Liver (tissue), 9 donors: ENCODE results near the gene TFPI. TPM values are rescaled to one million over a fixed set of nuclear protein-coding genes. Genes with fewer than 3 reads are reported as not detected.

Experiments used
- DNase-seq: peaks from one replicate; pipeline ENCODE4 v3.0.0-alpha.2; 2017; ENCODE audit warnings: low spot score
- H3K27ac ChIP-seq, 2 donors: one replicate each; pipeline ENCODE4 v1.7.0; 2013; ENCODE audit warnings: inconsistent platforms in 2 of 2, low read length in 2 of 2, control low read depth in 1 of 2, low read depth in 1 of 2, mild to moderate bottlenecking in 1 of 2
- H3K27me3 ChIP-seq, 4 donors: one replicate each; pipeline versions ENCODE4 v1.6.1 to v1.7.0; 2013; ENCODE audit warnings: low read length in 3 of 4, inconsistent platforms in 1 of 4, mild to moderate bottlenecking in 1 of 4, moderate library complexity in 1 of 4; ENCODE audit not compliant: control insufficient read depth in 4 of 4, insufficient read depth in 4 of 4
- H3K36me3 ChIP-seq, 4 donors: one replicate each; pipeline versions ENCODE4 v1.6.1 to v1.7.0; 2013; ENCODE audit warnings: low read length in 3 of 4, mild to moderate bottlenecking in 3 of 4, low read depth in 1 of 4, moderate library complexity in 1 of 4; ENCODE audit not compliant: control insufficient read depth in 4 of 4, insufficient read depth in 3 of 4
- H3K4me1 ChIP-seq, 4 donors: one replicate each; pipeline versions ENCODE4 v1.6.1 to v1.7.0; 2013; ENCODE audit warnings: low read length in 3 of 4, mild to moderate bottlenecking in 3 of 4, moderate library complexity in 1 of 4; ENCODE audit not compliant: control insufficient read depth in 4 of 4, insufficient read depth in 4 of 4
- H3K4me3 ChIP-seq, 3 donors: one replicate each; pipeline versions ENCODE4 v1.6.1 to v1.7.0; 2013; ENCODE audit warnings: low read length in 3 of 3, control low read depth in 1 of 3, low read depth in 1 of 3, mild to moderate bottlenecking in 1 of 3
- H3K9ac ChIP-seq, 2 donors: one replicate each; pipeline ENCODE4 v1.7.0; 2013; ENCODE audit warnings: low read length in 2 of 2, mild to moderate bottlenecking in 2 of 2, moderate library complexity in 2 of 2, control low read depth in 1 of 2, low read depth in 1 of 2
- H3K9me3 ChIP-seq, 4 donors: one replicate each; pipeline versions ENCODE4 v1.6.1 to v1.7.0; 2013; ENCODE audit warnings: low read length in 3 of 4; ENCODE audit not compliant: control insufficient read depth in 4 of 4
- ATF3 ChIP-seq: IDR thresholded peaks from 2 replicates; pipeline ENCODE4 v1.6.1; 2016; ENCODE audit warnings: antibody characterized with exemption
- CTCF ChIP-seq: fragments of 150-350 bp; IDR thresholded peaks from 2 replicates; pipeline ENCODE4 v1.5.1; 2017; ENCODE audit warnings: improper control_type of control experiment, low read depth, low read length; ENCODE audit not compliant: missing input control
- EGR1 ChIP-seq, 2 donors: IDR thresholded peaks; 2 replicates each; pipeline ENCODE4 v1.6.1; 2016 to 2018; ENCODE audit warnings: antibody characterized with exemption in 2 of 2, low read depth in 2 of 2
- FOXA1 ChIP-seq: IDR thresholded peaks from 2 replicates; pipeline ENCODE4 v1.6.1; 2016; ENCODE audit warnings: antibody characterized with exemption
- FOXA2 ChIP-seq: IDR thresholded peaks from 2 replicates; pipeline ENCODE4 v1.6.1; 2016; ENCODE audit warnings: antibody characterized with exemption
- GABPA ChIP-seq, 2 donors: IDR thresholded peaks in 1 of 2; conservative IDR thresholded peaks in 1 of 2; 2 replicates each; pipeline ENCODE4 v1.6.1; 2016; ENCODE audit warnings: antibody characterized with exemption in 2 of 2, mild to moderate bottlenecking in 1 of 2, moderate library complexity in 1 of 2
- HNF4A ChIP-seq, 2 donors: conservative IDR thresholded peaks; 2 replicates each; pipeline ENCODE4 v1.6.1; 2016; ENCODE audit warnings: antibody characterized with exemption in 2 of 2, mild to moderate bottlenecking in 2 of 2
- HNF4G ChIP-seq: IDR thresholded peaks from 2 replicates; pipeline ENCODE4 v1.6.1; 2016; ENCODE audit warnings: antibody characterized with exemption
- JUND ChIP-seq, 2 donors: IDR thresholded peaks; 2 replicates each; pipeline ENCODE4 v1.6.1; 2016; ENCODE audit warnings: antibody characterized with exemption in 2 of 2
- MAX ChIP-seq: IDR thresholded peaks from 2 replicates; pipeline ENCODE4 v1.6.1; 2016; ENCODE audit warnings: antibody characterized with exemption
- NR2F2 ChIP-seq: IDR thresholded peaks from 2 replicates; pipeline ENCODE4 v1.6.1; 2016; ENCODE audit warnings: antibody characterized with exemption
- RAD21 ChIP-seq, 2 donors: IDR thresholded peaks; 2 replicates each; pipeline ENCODE4 v1.6.1; 2016; ENCODE audit warnings: antibody characterized with exemption in 2 of 2, mild to moderate bottlenecking in 2 of 2
- REST ChIP-seq: IDR thresholded peaks from 2 replicates; pipeline ENCODE4 v1.6.1; 2016; ENCODE audit warnings: antibody characterized with exemption, mild to moderate bottlenecking
- RXRA ChIP-seq, 2 donors: IDR thresholded peaks; 2 replicates each; pipeline ENCODE4 v1.6.1; 2017 to 2018; ENCODE audit warnings: antibody characterized with exemption in 2 of 2, mild to moderate bottlenecking in 1 of 2
- SP1 ChIP-seq: IDR thresholded peaks from 2 replicates; pipeline ENCODE4 v1.6.1; 2018; ENCODE audit warnings: antibody characterized with exemption, mild to moderate bottlenecking
- TAF1 ChIP-seq: conservative IDR thresholded peaks from 2 replicates; pipeline ENCODE4 v1.6.1; 2016; ENCODE audit warnings: antibody characterized with exemption, mild to moderate bottlenecking
- YY1 ChIP-seq: IDR thresholded peaks from 2 replicates; pipeline ENCODE4 v1.6.1; 2016; ENCODE audit warnings: antibody characterized with exemption, mild to moderate bottlenecking
- ZBTB33 ChIP-seq: IDR thresholded peaks from 2 replicates; pipeline ENCODE4 v1.6.1; 2016; ENCODE audit warnings: antibody characterized with exemption
- polyA plus RNA-seq, 2 donors: library from polyadenylated mRNA; stranded (reverse) in 1 of 2; unstranded in 1 of 2; fragments of 200-250 nt in 1 of 2; fragments of >200 nt in 1 of 2; fragmentation: Nextera tagmentation in 1 of 2; extraction: Ambion mirVana in 1 of 2; gene quantifications; one replicate each; pipeline versions ENCODE4 v1.2.1 to v1.2.3, GENCODE V29; 2013 to 2015
- total RNA-seq, 2 donors: library from RNA; depleted of rRNA; stranded (reverse); fragments of >200 nt; gene quantifications; one replicate each; pipeline ENCODE4 v1.2.3, GENCODE V29; 2014
- donor health status: healthy.
- donor health status: healthy.
- donor health status: healthy.
- donor health status: healthy.
- donor health status: healthy.

The TFPI gene
- total and polyA plus RNA-seq, 4 donors: 55.8 to 211 (median 130) TPM

- no peak for DNase-seq
- H3K4me1 ChIP-seq: peaks cover 7 to 32% (median 10%) of the 10 kb centered on the region in 4 donors
- peak overlapping the region; percentile 93 to 95 for H3K27ac ChIP-seq
- no peaks in the 10 kb centered on the region for H3K27me3 ChIP-seq
- no peaks in the 10 kb centered on the region for H3K9me3 ChIP-seq
- peak overlapping the region; percentile 82 to 100 for H3K9ac ChIP-seq
- no peak for TF ChIP-seq ZBTB33
- TF ChIP-seq EGR1 (IDR thresholded peaks at IDR 0.05; ENCODE audit: low read depth in 2 of 2): peak in 1 of 2 donors; percentile 27
- TF ChIP-seq SP1: peak; percentile 55
- no peak for TF ChIP-seq MAX
- no peak for TF ChIP-seq YY1
- TF ChIP-seq RXRA (IDR thresholded peaks at IDR 0.05): peak in 1 of 2 donors; percentile 15
- no peak overlapping the region for H3K4me3 ChIP-seq
- peaks cover 0 to 3% (median 0%) of the 10 kb centered on the region in 4 donors for H3K36me3 ChIP-seq
These were observed 5.0 kb downstream of the TFPI start for GRCh38 chr2:187549193-187549592.

GRCh38 chr2:187548656-187549055, 5.6 kb downstream of the TFPI start:
- H3K4me3 ChIP-seq: no peak overlapping the region
- peak overlapping the region; percentile 93 to 95 for H3K27ac ChIP-seq
- peaks cover 7 to 36% (median 14%) of the 10 kb centered on the region in 4 donors for H3K4me1 ChIP-seq
- H3K9ac ChIP-seq: peak overlapping the region; percentile 54 to 69
- TF ChIP-seq MAX: no peak
- TF ChIP-seq GABPA (IDR thresholded peaks at IDR 0.05 in 1 of 2, conservative IDR thresholded peaks at IDR 0.05 in 1 of 2): no peak
- no peak for TF ChIP-seq HNF4A (conservative IDR thresholded peaks at IDR 0.05)
- TF ChIP-seq SP1: no peak
- TF ChIP-seq ZBTB33: no peak
- TF ChIP-seq NR2F2: no peak
- no peak for TF ChIP-seq ATF3
- TF ChIP-seq HNF4G: no peak
- TF ChIP-seq REST: no peak
- no peak for TF ChIP-seq FOXA2
- no peak for TF ChIP-seq RAD21 (IDR thresholded peaks at IDR 0.05)
- TF ChIP-seq RXRA (IDR thresholded peaks at IDR 0.05): no peak
- no peak for TF ChIP-seq EGR1 (IDR thresholded peaks at IDR 0.05; ENCODE audit: low read depth in 2 of 2)
- no peak for TF ChIP-seq CTCF
- no peak for TF ChIP-seq FOXA1
- no peak for TF ChIP-seq TAF1
- no peak for TF ChIP-seq YY1
- TF ChIP-seq JUND (IDR thresholded peaks at IDR 0.05): no peak
- no peak for DNase-seq
- no peaks in the 10 kb centered on the region for H3K27me3 ChIP-seq
- H3K9me3 ChIP-seq: no peaks in the 10 kb centered on the region
- H3K36me3 ChIP-seq: peaks cover 0 to 4% (median 0%) of the 10 kb centered on the region in 4 donors
